GM12874 (cell line): Measurements from ENCODE around the gene UHRF2.

ENCODE experiments used
- CTCF ChIP-seq: IDR thresholded peaks from 2 replicates; pipeline ENCODE4 v1.5.1; 2011; ENCODE audit warnings: low read depth, mild to moderate bottlenecking, control low read depth, low read length, moderate library complexity; ENCODE audit not compliant: insufficient read depth

Gene UHRF2

GRCh38 chr9:6431038-6431437, 18.0 kb downstream of the UHRF2 start:
- no peak for TF ChIP-seq CTCF

GRCh38 chr9:6433410-6433809, 20.4 kb downstream of the UHRF2 start:
- no peak for TF ChIP-seq CTCF

- no peak for TF ChIP-seq CTCF
These were observed 26.2 kb downstream of the UHRF2 start for GRCh38 chr9:6439051-6439703.

- TF ChIP-seq CTCF, result no peak
These were observed 27.4 kb downstream of the UHRF2 start for GRCh38 chr9:6440405-6440804.

GRCh38 chr9:6441269-6441668, 28.3 kb downstream of the UHRF2 start:
- no peak for TF ChIP-seq CTCF

GRCh38 chr9:6443661-6444060, 30.7 kb downstream of the UHRF2 start:
- no peak for TF ChIP-seq CTCF

- no peak for TF ChIP-seq CTCF
These were observed 31.1 kb downstream of the UHRF2 start for GRCh38 chr9:6444128-6444527.
